Effector memory CD8-positive, alpha-beta T cell (primary cell): ENCODE measurements around the gene TDRD7.
"Not testable (repeated sequence)": the region's sequence is repeated elsewhere in the genome, so short reads cannot be mapped to it uniquely, and the experiment has no call there.

Experiments used
- ATAC-seq: fragments of 150-1000 bp; cut with Tn5 transposase; replicated peaks from 2 replicates; pipeline ENCODE4 v1.10.0; 2021; ENCODE audit warnings: mild to moderate bottlenecking, moderate library complexity
- DNase-seq, 3 experiments: peaks; one replicate each; pipeline ENCODE4 v3.0.0; 2021
- H3K27ac Mint-ChIP-seq, 2 donors: one replicate each; pipeline ENCODE4 v1.8.0; 2022; ENCODE audit warnings: mild to moderate bottlenecking in 2 of 2, mixed read lengths in 2 of 2, moderate library complexity in 2 of 2
- H3K27me3 Mint-ChIP-seq, 2 donors: one replicate each; pipeline ENCODE4 v1.8.0; 2022; ENCODE audit warnings: mixed read lengths in 2 of 2
- H3K36me3 Mint-ChIP-seq: one replicate; pipeline ENCODE4 v1.8.0; 2022; ENCODE audit warnings: mild to moderate bottlenecking, moderate library complexity, mixed read lengths; ENCODE audit not compliant: insufficient read depth
- H3K4me1 Mint-ChIP-seq, 2 donors: one replicate each; pipeline ENCODE4 v1.8.0; 2022; ENCODE audit warnings: low read depth in 2 of 2, mixed read lengths in 2 of 2
- H3K4me3 Mint-ChIP-seq, 2 donors: one replicate each; pipeline ENCODE4 v1.8.0; 2022; ENCODE audit warnings: mild to moderate bottlenecking in 2 of 2, mixed read lengths in 2 of 2, moderate library complexity in 2 of 2
- H3K9me3 Mint-ChIP-seq, 2 donors: one replicate each; pipeline ENCODE4 v1.8.0; 2022; ENCODE audit warnings: mixed read lengths in 2 of 2

The TDRD7 gene

GRCh38 chr9:97479496-97480159 lies 67.7 kb downstream of the TDRD7 start:
- Mint-ChIP-seq H3K4me1 (no peaks in the 10 kb centered on the region), H3K9me3 (no peaks in the 10 kb centered on the region), H3K36me3 (peaks cover 36% of the 10 kb centered on the region), H3K27me3 (no peaks in the 10 kb centered on the region), H3K4me3 (no peak overlapping the region), H3K27ac (no peak overlapping the region)
- no peak for ATAC-seq
- no peak for DNase-seq

GRCh38 chr9:97480174-97480573 lies 68.3 kb downstream of the TDRD7 start:
- DNase-seq, result no peak
- no peak overlapping the region for H3K27ac Mint-ChIP-seq
- H3K4me3 Mint-ChIP-seq, result no peak overlapping the region
- H3K27me3 Mint-ChIP-seq, result no peaks in the 10 kb centered on the region
- no peak for ATAC-seq
- no peaks in the 10 kb centered on the region for H3K9me3 Mint-ChIP-seq
- H3K36me3 Mint-ChIP-seq, result peaks cover 31% of the 10 kb centered on the region
- H3K4me1 Mint-ChIP-seq, result no peaks in the 10 kb centered on the region

GRCh38 chr9:97480749-97481148 lies 68.9 kb downstream of the TDRD7 start:
- ATAC-seq (no peak), DNase-seq (no peak)
- H3K4me3 Mint-ChIP-seq, result no peak overlapping the region
- H3K27ac Mint-ChIP-seq, result no peak overlapping the region
- H3K9me3 Mint-ChIP-seq, result no peaks in the 10 kb centered on the region
- peaks cover 31% of the 10 kb centered on the region for H3K36me3 Mint-ChIP-seq
- no peaks in the 10 kb centered on the region for H3K4me1 Mint-ChIP-seq
- H3K27me3 Mint-ChIP-seq, result no peaks in the 10 kb centered on the region

GRCh38 chr9:97484134-97484533 lies 72.2 kb downstream of the TDRD7 start:
- H3K9me3 Mint-ChIP-seq, result no peaks in the 10 kb centered on the region
- DNase-seq, result no peak

GRCh38 chr9:97487107-97487506 lies 75.2 kb downstream of the TDRD7 start:
- Mint-ChIP-seq H3K9me3 (no peaks in the 10 kb centered on the region), H3K27me3 (no peaks in the 10 kb centered on the region), H3K36me3 (peaks cover 38% of the 10 kb centered on the region), H3K4me1 (peaks cover 0 to 2% of the 10 kb centered on the region in 2 donors), H3K27ac (no peak overlapping the region), H3K4me3 (no peak overlapping the region)
- no peak for ATAC-seq
- no peak for DNase-seq

More at GRCh38 chr9:97484134-97484533, 72.2 kb downstream of the TDRD7 start:
- Mint-ChIP-seq H3K4me3 (no peak overlapping the region), H3K4me1 (no peaks in the 10 kb centered on the region), H3K27ac (peak overlapping the region in 1 of 2 donors; percentile 35), H3K36me3 (peaks cover 46% of the 10 kb centered on the region), H3K27me3 (no peaks in the 10 kb centered on the region)
- ATAC-seq, result no peak

GRCh38 chr9:97487861-97488260 lies 76.0 kb downstream of the TDRD7 start:
- DNase-seq (no peak), ATAC-seq (no peak)
- H3K27me3 Mint-ChIP-seq, result no peaks in the 10 kb centered on the region
- no peak overlapping the region for H3K27ac Mint-ChIP-seq
- H3K4me3 Mint-ChIP-seq, result no peak overlapping the region
- no peaks in the 10 kb centered on the region for H3K9me3 Mint-ChIP-seq
- peaks cover 32% of the 10 kb centered on the region for H3K36me3 Mint-ChIP-seq
- H3K4me1 Mint-ChIP-seq, result peaks cover 0 to 2% of the 10 kb centered on the region in 2 donors

- ATAC-seq (no peak), DNase-seq (no peak)
- no peak overlapping the region for H3K4me3 Mint-ChIP-seq
- H3K36me3 Mint-ChIP-seq, result peaks cover 23% of the 10 kb centered on the region
- H3K4me1 Mint-ChIP-seq, result peaks cover 0 to 3% of the 10 kb centered on the region in 2 donors
- peak overlapping the region in 1 of 2 donors; percentile 47 for H3K27ac Mint-ChIP-seq
- H3K27me3 Mint-ChIP-seq, result no peaks in the 10 kb centered on the region
- H3K9me3 Mint-ChIP-seq, result no peaks in the 10 kb centered on the region
Measured at GRCh38 chr9:97491216-97491999, 79.5 kb downstream of the TDRD7 start.

- ATAC-seq, H3K4me3 Mint-ChIP-seq, H3K27ac Mint-ChIP-seq, H3K9me3 Mint-ChIP-seq, H3K36me3 Mint-ChIP-seq, DNase-seq, H3K4me1 Mint-ChIP-seq: not testable (repeated sequence)
- H3K27me3 Mint-ChIP-seq, result peaks cover 11 to 16% of the 10 kb centered on the region in 2 donors
Measured at GRCh38 chr9:97497558-97498375, 85.9 kb downstream of the TDRD7 start.

GRCh38 chr9:97498846-97499245 lies 87.0 kb downstream of the TDRD7 start:
- H3K4me3 Mint-ChIP-seq, H3K27ac Mint-ChIP-seq, ATAC-seq, H3K36me3 Mint-ChIP-seq, H3K9me3 Mint-ChIP-seq, DNase-seq: not testable (repeated sequence)
- H3K27me3 Mint-ChIP-seq, result peaks cover 11 to 27% of the 10 kb centered on the region in 2 donors
- H3K4me1 Mint-ChIP-seq, result peaks cover 10% of the 10 kb centered on the region in 2 donors

- ATAC-seq (no peak), DNase-seq (no peak)
- H3K4me3 Mint-ChIP-seq, result peak overlapping the region; percentile 66 to 74
- H3K9me3 Mint-ChIP-seq, result no peaks in the 10 kb centered on the region
- H3K4me1 Mint-ChIP-seq, result peaks cover 10% of the 10 kb centered on the region in 2 donors
- no peaks in the 10 kb centered on the region for H3K36me3 Mint-ChIP-seq
- H3K27me3 Mint-ChIP-seq, result peaks cover 11 to 34% of the 10 kb centered on the region in 2 donors
- no peak overlapping the region for H3K27ac Mint-ChIP-seq
Measured at GRCh38 chr9:97500263-97500662, 88.4 kb downstream of the TDRD7 start.

GRCh38 chr9:97500765-97501176 lies 88.9 kb downstream of the TDRD7 start:
- H3K27ac Mint-ChIP-seq, result no peak overlapping the region
- H3K9me3 Mint-ChIP-seq, result no peaks in the 10 kb centered on the region
- ATAC-seq (no peak), DNase-seq (no peak)
- peaks cover 10% of the 10 kb centered on the region in 2 donors for H3K4me1 Mint-ChIP-seq
- peak overlapping the region; percentile 66 to 74 for H3K4me3 Mint-ChIP-seq
- no peaks in the 10 kb centered on the region for H3K36me3 Mint-ChIP-seq
- peaks cover 11 to 34% of the 10 kb centered on the region in 2 donors for H3K27me3 Mint-ChIP-seq

- H3K36me3 Mint-ChIP-seq, result no peaks in the 10 kb centered on the region
- H3K4me3 Mint-ChIP-seq, result peak within 1 kb of the TSS; percentile 70 to 74
- peaks cover 11 to 34% of the 10 kb centered on the region in 2 donors for H3K27me3 Mint-ChIP-seq
- no peaks in the 10 kb centered on the region for H3K9me3 Mint-ChIP-seq
- ATAC-seq (peak; percentile 75), DNase-seq (peak in 1 of 3 experiments; percentile 14)
- H3K27ac Mint-ChIP-seq, result no peak within 1 kb of the TSS
- H3K4me1 Mint-ChIP-seq, result peaks cover 9 to 10% of the 10 kb centered on the region in 2 donors
Measured at GRCh38 chr9:97501177-97501971, 89.5 kb downstream of the TDRD7 start, which contains the start of gene TMOD1. TMOD1 (plus strand) TSS chr9:97501666; CDS start chr9:97524189, 22,523 bp downstream.

- Mint-ChIP-seq H3K27ac (no peak overlapping the region), H3K36me3 (no peaks in the 10 kb centered on the region), H3K9me3 (no peaks in the 10 kb centered on the region), H3K27me3 (peaks cover 11 to 34% of the 10 kb centered on the region in 2 donors), H3K4me3 (peak overlapping the region; percentile 67 to 70), H3K4me1 (peaks cover 8 to 10% of the 10 kb centered on the region in 2 donors)
- ATAC-seq, result peak; percentile 29
- DNase-seq, result no peak
Measured at GRCh38 chr9:97501972-97502221, 90.0 kb downstream of the TDRD7 start.
